GM18867 (cell line): Measurements from ENCODE around the gene RIMBP3B.
"Not testable (repeated sequence)": the region's sequence is repeated elsewhere in the genome, so short reads cannot be mapped to it uniquely, and the experiment has no call there.

Experiments used
- ATAC-seq: cut with Tn5 transposase; IDR thresholded peaks from one replicate; pipeline ENCODE4 v1.9.1; 2021; ENCODE audit warnings: mild to moderate bottlenecking, moderate library complexity; ENCODE audit not compliant: unreplicated experiment

Gene RIMBP3B

GRCh38 chr22:21407792-21408191 is 24.2 kb downstream of the RIMBP3B start:
- ATAC-seq: not testable (repeated sequence)

- not testable (repeated sequence) for ATAC-seq
Observed at GRCh38 chr22:21416375-21416774, 32.8 kb downstream of the RIMBP3B start.

GRCh38 chr22:21417227-21417746 is 33.7 kb downstream of the RIMBP3B start, which contains the start of gene HIC2:
HIC2 (plus strand) TSS chr22:21417371; CDS start chr22:21442832, 25,461 bp downstream.
- ATAC-seq: peak; percentile 72

- peak; percentile 21 for ATAC-seq
Observed at GRCh38 chr22:21417853-21418252, 34.3 kb downstream of the RIMBP3B start.

GRCh38 chr22:21418974-21419638 is 35.6 kb downstream of the RIMBP3B start:
- ATAC-seq: not testable (repeated sequence)

- not testable (repeated sequence) for ATAC-seq
Observed at GRCh38 chr22:21420180-21420763, 36.7 kb downstream of the RIMBP3B start.

- not testable (repeated sequence) for ATAC-seq
Observed at GRCh38 chr22:21424084-21424709, 40.6 kb downstream of the RIMBP3B start.

- not testable (repeated sequence) for ATAC-seq
Observed at GRCh38 chr22:21434378-21435233, 51.1 kb downstream of the RIMBP3B start.

GRCh38 chr22:21435998-21436810 is 52.7 kb downstream of the RIMBP3B start:
- not testable (repeated sequence) for ATAC-seq

GRCh38 chr22:21438013-21438412 is 54.5 kb downstream of the RIMBP3B start:
- not testable (repeated sequence) for ATAC-seq
